NCI-H2107 (cell line): ENCODE measurements around the gene PGBD2.
"Not testable (repeated sequence)": the region's sequence is repeated elsewhere in the genome, so short reads cannot be mapped to it uniquely, and the experiment has no call there.

Source experiments
- DNase-seq: peaks from one replicate; lab custom pipeline; 2025; lab: John Stamatoyannopoulos, UW

Gene PGBD2

DNA sequence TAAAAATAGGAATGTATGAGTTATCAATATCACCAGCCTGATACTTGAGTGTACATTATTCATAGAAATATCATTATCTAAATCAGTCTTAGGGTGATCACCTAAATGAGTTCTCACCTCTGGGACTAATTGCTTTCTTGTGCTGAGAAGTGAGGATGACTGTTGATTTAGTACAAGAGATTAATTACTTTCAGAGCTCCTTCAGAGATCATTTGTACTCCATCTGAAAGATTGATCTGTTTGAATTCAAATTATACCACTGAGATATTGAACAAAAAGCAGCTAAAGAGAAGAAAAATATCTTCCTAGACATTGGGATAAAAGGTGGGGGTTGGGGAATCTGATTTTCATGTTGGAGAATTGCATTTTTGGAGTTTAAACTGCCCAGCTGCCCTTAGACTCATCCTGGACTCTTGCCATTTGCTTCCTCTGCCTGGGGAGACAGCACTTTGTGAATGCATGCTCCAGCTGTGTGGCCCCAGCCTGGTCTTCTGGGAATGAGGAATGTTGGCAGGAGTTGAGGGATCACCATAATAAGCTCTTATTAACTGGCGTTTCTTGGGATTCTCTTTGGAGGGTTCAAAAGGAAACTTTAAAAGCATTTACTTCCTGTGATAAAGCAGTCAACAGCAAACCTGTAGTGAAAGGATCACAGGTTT is 19.7 kb upstream of the PGBD2 start:
- no peak for DNase-seq

DNA sequence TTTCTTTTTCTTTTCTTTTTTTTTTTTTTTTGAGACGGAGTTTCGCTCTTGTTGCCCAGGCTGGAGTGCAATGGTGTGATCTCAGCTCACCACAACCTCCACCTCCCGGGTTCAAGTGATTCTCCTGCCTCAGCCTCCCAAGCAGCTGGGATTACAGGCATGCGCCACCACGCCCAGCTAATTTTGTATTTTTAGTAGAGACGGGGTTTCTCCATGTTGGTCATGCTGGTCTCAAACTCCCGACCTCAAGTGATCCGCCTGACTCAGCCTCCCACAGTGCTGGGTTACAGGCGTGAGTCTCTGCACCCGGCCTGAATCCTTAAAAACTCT is 16.2 kb upstream of the PGBD2 start:
- not testable (repeated sequence) for DNase-seq

DNA sequence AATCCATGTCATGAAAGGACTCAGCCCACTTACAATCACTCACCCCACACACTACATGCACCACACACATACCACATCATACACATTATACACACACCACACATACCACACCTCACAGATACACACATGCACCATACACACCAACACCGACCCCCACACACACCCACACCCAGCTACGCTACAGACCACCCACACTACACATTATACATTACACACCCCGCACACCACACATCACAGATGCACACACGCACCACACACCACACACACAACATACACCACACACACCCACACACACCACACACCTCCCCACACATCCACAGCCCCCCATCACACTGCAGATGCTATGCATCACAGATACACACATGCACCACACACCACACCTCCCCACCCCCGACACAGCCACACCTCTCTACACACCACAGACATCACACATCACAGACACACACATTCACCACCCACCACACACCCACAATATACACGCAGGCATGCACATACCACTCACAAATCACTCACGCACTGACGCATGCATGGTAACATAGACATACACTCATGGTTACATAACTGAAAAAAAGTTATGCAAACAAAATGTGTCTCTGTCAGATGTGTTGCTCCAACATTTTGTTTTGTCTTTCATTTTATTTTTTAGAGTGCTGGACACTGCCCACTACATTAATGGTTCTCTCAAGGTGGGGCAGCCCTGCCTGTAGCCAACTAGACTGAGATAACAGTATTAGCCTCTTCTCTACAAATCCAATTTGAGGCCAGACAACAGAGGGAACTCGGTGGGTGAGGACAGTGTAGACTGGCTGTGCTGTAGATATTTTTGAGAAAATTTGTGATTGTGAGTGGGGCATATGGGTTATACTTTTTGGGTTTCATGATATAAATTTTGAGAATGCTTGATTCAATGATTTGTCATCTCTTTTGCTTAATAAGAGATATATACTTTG is 15.2 kb upstream of the PGBD2 start:
- DNase-seq = no peak

DNA sequence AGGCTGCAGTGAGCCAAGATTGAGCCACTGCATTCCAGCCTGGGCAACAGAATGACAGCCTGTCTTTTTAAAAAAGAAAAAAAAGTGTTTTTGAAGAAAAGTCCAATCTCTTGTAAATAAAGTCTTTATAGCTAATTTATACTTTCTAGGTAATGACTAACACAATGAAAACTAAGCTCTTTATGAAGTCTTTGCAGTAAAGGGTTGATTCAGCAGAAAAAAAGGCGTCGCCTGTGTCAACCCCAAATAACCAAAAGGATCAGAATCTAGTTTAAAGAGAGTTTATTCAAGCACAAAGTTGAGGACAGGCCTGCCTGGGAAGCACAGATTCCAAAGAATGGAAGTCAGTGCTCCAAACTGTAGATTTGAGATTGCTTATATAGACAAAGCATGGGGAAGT is 14.3 kb upstream of the PGBD2 start:
- DNase-seq = no peak

DNA sequence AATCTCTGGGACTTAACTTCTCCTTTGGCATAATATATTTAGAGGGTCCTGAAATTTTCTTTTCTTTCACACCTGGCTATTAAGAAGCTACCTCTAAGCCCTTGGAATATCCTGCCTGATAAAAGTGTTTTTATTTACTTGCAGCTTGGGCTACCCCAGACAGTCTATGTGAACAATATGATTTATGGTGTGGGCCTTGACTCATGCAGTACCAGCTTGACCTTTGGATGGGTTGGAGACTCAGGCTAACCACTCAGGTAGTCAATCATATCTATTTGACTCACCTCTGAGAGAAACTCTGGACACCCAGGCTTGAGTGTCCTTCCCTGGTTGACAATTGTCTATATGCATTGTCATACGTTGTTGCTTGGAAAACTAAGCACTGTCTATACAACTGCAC is 13.4 kb upstream of the PGBD2 start:
- DNase-seq = no peak

DNA sequence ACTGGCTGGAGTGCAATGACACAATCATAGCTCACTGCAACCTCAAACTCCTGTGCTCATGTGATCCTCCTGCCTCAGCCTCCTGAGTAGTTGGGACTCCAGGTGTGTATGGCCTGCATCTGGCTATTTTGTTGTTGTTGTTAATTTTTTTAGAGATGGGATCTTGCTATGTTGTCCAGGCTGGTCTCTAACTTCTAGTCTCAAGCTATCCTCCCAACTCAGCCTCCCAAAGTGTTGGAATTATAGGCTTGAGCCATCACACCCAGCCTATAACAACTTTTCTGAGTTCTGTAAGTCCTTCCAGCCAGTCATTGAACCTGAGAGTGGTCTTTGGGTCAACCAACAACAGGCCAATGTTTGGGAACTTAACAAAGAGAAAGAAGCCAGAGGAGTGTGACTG is 11.2 kb upstream of the PGBD2 start:
- DNase-seq = no peak

DNA sequence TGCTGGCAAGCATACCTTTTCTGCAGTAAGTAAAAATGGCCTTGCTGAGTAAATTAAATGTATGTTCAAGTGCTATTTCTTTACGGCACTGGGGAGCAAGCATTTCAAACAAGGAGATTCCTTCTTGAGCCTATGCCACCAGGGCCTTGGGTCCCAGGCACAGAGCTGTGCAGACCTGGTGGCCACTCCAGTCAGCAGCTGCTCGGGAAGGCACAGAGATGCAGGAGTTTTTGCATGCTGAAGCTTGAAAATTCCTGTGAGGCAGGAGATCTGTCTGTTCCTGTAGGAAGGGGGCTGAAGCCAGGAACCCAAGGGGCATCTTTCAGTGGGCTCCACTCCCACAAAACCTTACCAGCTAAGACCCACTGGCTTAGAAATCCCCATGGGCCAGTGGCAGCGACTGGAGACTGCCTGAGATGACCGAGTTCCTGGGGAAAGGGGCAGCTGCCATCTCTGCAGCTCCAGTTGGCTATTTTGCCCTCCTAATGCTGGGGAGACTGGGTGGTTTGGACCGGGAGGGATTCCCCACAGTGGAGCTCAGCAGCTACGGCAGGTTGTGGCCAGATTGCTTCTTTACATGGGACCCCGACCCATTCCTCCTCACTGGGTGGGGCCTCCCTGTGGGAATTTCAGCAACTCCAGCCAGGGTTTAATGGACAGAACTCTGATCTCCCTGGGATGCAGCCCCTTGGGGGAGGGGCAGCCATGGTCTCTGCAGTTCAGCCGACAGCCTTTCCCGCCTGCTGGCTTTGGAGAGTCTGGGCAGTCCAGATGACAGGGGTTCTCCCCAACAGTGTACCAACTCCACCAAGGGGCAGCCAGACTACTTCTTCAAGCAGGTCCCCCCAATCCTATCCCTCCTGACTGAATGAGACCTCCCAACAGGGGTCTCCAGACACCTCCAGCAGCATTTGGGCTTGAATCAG is 8.4 kb upstream of the PGBD2 start:
- no peak for DNase-seq

DNA sequence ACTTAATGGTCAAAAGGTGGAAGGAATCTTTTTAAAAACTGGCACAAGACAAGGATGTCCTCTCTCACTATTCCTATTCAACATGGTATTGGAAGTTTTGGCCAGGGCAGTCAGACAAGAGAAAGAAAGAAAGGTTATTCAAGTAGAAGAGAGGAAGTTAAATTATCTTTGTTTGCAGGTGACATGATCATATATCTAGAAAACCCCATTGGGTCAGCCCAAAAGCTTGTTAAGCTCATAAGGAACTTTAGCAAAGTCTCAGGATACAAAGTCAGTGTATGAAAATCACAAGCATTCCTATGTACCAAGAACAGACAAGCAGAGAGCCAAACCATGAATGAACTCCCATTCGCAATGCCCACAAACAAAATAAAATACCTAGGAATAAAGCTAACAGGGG is 5.4 kb upstream of the PGBD2 start:
- no peak for DNase-seq

DNA sequence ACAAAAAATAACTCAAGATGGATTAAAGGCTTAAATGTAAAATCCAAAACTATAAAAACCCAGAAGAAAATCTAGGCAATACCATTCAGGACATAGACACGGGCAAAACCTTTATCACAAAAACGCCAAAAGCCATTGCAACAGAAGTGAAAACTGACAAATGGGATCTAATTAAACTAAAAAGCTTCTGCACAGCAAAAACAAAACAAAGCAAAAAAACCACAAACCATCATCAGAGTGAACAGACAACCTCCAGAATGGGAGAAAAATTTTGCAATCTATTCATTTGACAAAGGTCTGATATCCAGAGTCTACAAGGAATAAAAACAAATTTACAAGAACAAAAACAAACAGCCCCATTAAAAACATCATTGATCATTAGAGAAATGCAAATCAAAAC is 4.5 kb upstream of the PGBD2 start:
- no peak for DNase-seq

DNA sequence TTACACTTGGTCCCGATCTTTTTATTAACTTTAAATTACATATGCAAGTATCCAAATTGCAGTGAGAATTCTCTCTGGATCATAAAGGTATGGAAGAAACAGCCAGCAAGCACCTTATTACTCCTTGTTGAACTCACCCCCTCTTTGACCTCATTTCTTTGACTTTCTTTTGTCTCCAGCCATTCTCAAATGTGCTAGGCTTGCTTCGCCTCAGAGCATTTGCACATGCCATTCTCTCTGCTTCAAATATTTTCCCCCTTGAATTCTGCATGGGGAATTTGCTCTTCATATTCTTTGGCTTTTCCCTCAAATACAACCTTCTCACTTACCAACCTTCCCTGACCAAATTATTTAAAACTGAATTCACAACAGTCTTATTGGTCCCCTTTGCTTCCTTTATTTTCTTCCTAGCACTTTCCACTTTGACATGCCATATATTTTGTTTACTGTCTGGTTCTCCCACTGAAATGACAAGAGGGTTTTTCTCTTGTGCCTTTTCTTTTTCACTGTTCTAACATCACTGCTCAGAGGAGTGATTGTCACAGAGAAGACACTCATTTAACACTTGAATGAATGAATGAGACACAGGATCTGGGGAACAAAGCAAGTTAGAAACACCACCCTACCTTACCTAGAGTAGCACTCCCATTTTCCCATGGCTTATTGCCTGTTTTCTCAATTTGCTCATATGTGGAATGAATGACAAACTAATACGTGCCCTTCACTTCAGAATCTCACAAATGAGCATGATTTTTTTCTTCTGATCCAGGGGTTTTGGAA is 1.4 kb upstream of the PGBD2 start:
- DNase-seq = no peak

DNA sequence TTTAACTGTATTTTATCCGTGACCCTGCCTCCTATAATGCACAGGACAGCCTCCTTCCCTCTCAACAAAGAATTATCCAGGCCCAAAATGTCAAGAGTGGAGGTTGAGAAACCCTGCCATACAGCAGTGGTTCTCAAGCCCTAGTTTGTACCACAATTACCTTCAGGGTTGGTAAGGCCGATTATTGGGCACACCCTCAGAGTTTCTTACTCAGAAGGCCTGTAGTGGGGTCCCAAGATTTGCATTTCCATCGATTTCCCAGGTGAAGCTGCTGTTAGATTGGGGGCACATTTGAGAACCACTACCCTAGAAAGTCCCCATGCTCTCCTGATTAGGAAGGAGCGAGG is 400 bp upstream of the PGBD2 start:
- no peak for DNase-seq

DNA sequence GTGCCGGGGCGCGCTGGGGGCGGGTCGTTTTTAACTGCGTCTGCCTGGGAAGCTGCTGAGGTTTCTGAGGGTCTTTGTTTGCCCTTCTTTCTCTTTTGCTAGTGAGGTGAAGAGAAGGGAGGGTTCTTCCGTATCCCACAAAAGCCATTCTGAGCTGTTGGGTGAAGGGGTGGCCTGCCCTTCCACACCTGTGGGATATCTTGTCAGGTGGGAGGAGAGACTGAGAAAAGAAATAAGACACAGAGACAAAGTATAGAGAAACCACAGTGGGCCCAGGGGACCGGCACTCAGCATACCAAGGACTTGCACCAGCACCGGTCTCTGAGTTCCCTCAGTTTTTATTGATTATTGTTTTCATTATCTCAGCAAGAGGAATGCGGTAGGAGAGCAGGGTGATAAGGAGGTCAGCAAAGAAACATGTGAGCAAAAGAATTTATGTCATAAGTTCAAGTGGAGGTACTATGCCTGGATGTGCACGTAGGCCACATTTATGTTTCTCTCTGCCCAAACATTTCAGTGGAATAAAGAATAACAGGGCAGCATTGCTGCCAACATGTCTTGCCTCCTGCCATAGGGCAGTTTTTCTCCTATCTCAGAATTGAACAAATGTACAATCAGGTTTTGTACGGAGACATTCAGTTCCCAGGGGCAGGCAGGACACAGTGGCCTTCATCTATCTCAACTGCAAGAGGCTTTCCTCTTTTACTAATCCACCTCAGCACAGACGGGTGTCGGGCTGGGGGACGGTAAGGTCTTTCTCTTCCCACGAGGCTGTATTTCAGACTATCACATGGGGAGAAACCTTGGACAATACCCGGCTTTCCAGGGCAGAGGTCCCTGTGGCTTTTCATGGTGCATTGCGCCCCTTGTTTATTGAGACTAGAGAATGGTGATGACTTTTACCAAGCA is 972 bp downstream of the PGBD2 start:
- no peak for DNase-seq

DNA sequence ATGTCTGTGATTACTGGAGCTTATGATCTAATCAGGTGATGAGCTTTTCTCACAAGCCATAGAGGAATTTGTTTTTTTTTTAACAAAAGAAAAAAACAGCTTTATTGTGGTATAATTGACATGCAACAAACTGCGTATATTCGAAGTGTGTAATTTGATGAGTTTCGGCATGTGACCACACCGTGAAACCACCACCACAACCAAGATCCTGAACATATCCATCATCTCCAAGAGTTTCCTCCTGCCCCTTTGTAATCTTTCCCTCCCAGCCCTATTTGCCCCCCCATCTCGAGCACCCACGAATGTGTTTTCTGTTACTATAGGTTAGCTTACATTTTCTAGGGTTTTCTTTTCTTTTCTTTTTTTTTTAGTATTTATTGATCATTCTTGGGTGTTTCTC is 4.7 kb downstream of the PGBD2 start:
- no peak for DNase-seq

DNA sequence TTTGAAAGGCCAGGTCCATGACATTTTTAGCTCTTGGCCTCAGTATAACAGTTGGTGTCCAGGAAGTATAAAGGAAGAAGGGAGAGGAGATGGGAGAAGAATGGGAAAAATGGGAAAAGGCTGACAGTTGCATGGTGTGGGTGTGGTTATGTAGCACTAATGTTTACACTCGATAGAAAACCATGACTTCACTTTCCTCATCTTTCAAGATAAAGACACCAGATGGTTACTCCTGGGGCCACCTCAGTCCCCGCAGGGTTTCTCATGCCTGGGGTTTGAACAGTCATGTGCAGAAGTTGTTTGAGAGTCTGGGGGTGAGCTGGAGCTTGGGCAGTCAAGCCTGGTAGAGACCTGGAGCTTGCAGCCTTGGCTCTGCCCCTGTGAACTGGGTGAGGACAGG is 7.9 kb downstream of the PGBD2 start:
- no peak for DNase-seq

DNA sequence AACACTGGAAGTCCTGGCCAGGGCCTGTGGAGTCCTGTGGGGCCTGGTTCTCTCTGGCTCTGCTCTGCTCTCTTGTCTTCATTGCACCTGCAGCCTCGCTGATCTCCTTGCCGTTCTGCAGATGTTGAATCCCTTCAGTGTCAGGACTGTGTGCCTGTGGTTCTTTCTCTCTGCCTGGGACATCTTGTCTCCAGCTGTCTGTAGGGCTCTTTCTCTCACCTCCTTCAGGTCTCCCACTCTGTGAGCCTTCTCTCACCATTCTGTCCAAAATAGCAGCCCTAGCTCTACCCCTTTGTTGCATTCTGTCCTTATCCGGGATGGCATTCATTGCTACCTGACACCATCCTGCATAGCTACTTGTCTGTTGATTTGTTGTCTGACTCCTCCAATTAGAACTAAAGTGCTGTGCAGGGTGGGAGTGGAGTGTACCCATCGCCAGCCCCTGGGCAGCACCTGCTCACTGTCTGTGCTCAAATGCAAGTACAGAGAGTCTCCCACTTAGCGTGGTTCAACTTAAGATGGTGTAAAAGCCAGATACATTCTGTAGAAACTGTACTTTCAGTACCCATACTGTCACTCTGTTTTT is 8.9 kb downstream of the PGBD2 start:
- DNase-seq = peak; percentile 52

DNA sequence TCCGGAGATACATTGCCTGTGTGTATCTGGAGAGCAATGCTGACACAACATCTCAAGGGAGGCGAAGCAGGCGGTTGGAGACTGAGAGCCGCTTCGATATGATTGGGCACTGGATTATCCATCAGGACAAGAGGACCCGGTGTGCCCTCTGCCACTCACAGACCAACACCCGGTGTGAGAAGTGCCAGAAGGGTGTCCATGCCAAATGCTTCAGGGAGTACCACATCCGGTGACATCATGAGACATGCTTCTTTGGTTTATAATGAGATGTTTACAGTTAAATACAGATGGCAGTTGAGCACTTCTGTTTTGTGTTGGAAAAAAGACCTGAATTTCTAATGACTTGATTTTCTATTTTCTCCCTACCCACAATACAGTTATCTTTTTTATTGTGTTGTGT is 12.1 kb downstream of the PGBD2 start:
- peak; percentile 46 for DNase-seq

DNA sequence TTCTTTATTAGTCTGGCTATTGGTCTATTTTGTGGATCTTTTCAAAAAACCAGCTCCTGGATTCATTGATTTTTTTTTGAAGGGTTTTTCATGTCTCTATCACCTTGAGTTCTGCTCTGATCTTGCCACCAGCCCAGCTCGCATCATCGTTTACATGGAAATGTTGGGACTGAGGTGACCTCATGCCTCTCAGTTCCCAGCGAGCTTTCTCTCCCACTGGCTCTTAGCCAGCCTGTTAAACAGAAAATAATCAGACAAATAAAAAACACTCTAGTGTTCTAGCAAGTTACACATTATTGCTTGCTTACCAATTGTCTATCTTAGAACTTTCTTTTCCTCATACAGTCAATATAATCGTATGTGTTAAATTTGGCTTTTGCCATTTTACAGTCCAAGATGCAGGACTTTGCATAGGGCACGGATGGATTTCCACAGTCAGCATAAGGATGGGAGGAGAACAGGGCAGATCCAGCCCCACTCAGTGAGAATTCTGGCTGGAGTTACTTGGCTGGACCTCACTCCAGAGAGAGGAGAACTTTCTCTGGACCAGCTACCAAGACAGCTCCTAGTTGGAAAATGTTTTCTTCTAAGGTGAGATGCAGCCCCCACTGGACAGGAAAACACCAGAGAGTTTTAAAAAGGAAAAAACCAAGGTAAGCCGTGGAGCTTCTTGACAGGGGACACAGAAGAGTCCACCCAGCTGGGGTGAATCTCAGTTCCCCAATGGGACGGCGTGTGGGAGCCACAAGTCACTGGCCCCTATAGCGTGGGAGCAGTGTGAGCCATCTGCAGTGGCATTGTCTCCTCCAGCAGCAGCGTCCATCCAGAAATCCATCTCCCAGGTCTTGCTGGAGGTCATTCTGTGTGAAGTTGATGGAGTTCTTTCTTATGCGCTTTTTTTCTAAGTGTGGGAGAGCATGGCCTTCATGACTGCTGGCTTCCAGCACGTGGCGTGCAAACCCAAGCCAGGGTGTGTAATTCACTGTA is 17.6 kb downstream of the PGBD2 start:
- no peak for DNase-seq

DNA sequence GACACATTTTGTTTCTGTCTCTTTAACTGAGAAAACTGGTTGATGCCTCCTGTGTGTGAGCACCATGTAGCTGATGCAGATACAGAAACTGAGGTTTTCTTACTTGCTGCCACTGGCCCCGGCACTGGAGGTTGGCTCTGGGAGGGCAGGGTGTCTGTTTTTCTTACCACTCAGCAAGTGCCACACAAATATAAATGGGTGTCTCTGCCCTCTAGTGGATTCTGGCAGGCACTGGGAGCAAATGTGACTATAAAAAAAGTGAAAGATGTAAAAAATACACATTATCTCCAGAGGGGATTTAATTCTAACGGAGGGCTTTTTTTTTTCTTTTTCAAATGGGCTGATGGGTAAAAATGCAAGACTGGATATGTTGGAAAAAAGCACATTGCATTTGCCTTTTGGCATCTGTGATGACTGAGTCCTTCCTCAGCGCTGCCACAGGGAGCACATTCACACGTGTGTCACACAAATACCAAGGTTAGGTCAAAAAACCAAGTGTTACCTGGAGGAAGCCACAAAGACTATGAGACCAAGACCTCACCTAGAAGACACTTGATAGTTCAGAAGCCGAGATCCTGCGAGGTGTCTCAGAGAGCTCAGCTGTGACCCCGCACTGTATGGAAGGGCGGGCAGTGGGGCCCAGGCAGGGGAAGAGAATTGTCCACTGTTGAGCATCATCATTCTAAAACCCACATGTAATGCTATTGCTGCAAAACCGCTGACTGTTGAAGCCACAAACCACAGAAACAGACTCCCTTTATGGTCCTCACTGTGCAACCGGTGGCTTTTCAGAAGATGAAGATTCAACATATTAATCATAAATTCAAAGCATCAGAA is 18.9 kb downstream of the PGBD2 start:
- no peak for DNase-seq
